Measurements from ENCODE around the gene FAT1.

Gene FAT1

GRCh38 chr4:186703510-186703909, 20.1 kb downstream of the FAT1 start:
- TF ChIP-seq CTCF (IDR thresholded peaks at IDR 0.05; ENCODE audit: low read length, missing control alignments) = no peak
- H3K4me3 ChIP-seq (replicated peaks; ENCODE audit: low read depth, low read length) = no peak overlapping the region
- no peak for DNase-seq (ENCODE audit: low read depth)

GRCh38 chr4:186702940-186703339, 20.7 kb downstream of the FAT1 start:
- DNase-seq (ENCODE audit: low read depth) = no peak
- TF ChIP-seq CTCF (IDR thresholded peaks at IDR 0.05; ENCODE audit: low read length, missing control alignments) = no peak

GRCh38 chr4:186702297-186702696, 21.4 kb downstream of the FAT1 start:
- no peak overlapping the region for H3K4me3 ChIP-seq (replicated peaks; ENCODE audit: low read depth, low read length)
- no peak for TF ChIP-seq CTCF (IDR thresholded peaks at IDR 0.05; ENCODE audit: low read length, missing control alignments)
- no peak for DNase-seq (ENCODE audit: low read depth)

More at GRCh38 chr4:186702940-186703339, 20.7 kb downstream of the FAT1 start:
- no peak overlapping the region for H3K4me3 ChIP-seq (replicated peaks; ENCODE audit: low read depth, low read length)

- no peak for TF ChIP-seq CTCF (IDR thresholded peaks at IDR 0.05; ENCODE audit: low read length, missing control alignments)
- H3K4me3 ChIP-seq (replicated peaks; ENCODE audit: low read depth, low read length) = no peak overlapping the region
- DNase-seq (ENCODE audit: low read depth) = no peak
Measured at GRCh38 chr4:186701788-186702187, 21.9 kb downstream of the FAT1 start.

- TF ChIP-seq CTCF (IDR thresholded peaks at IDR 0.05; ENCODE audit: low read length, missing control alignments) = no peak
- peak; percentile 85 for DNase-seq (ENCODE audit: low read depth)
- peak overlapping the region; percentile 30 for H3K4me3 ChIP-seq (replicated peaks; ENCODE audit: low read depth, low read length)
Measured at GRCh38 chr4:186701273-186701672, 22.4 kb downstream of the FAT1 start.

- TF ChIP-seq CTCF (IDR thresholded peaks at IDR 0.05; ENCODE audit: low read length, missing control alignments) = no peak
- H3K4me3 ChIP-seq (replicated peaks; ENCODE audit: low read depth, low read length) = peak overlapping the region; percentile 30
- peak; percentile 89 for DNase-seq (ENCODE audit: low read depth)
Measured at GRCh38 chr4:186700746-186701145, 22.9 kb downstream of the FAT1 start.

- TF ChIP-seq CTCF (IDR thresholded peaks at IDR 0.05; ENCODE audit: low read length, missing control alignments) = no peak
- no peak overlapping the region for H3K4me3 ChIP-seq (replicated peaks; ENCODE audit: low read depth, low read length)
- DNase-seq (ENCODE audit: low read depth) = no peak
Measured at GRCh38 chr4:186699881-186700397, 23.7 kb downstream of the FAT1 start.

Measured in fibroblast of pulmonary artery (primary cell).